GM12891 (cell line): ENCODE measurements around the gene NR1I2.

Experiments used
- POLR2A ChIP-seq: IDR thresholded peaks from 2 replicates; pipeline ENCODE4 v1.6.1; 2011; ENCODE audit warnings: low read depth, low read length, control low read depth
- POLR2AphosphoS5 ChIP-seq: IDR thresholded peaks from 2 replicates; pipeline ENCODE4 v1.6.1; 2011; ENCODE audit warnings: low read depth, low read length, control low read depth

DNA sequence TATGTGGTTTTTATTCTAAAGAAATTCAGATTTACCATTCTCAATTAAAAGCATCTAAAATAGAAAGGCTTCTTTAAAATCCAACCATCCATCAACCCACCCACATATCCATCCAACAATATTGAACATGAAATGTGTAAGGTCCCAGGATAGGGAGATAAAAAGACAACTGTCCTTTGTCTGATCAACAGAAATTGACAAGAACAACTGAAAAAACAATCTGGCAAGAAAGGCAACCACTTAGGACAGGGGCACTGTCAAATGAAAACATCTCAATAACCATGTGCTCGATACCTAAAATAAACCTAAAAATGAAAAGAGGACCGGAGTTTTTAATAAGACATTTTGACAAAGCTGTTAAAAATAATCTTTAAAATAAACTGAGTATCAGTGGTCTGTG, 67.2 kb downstream of the NR1I2 start:
- TF ChIP-seq POLR2AphosphoS5, result no peak
- TF ChIP-seq POLR2A, result no peak
